ENCODE data around the gene UBAC2. TPM values are rescaled to one million over a fixed set of nuclear protein-coding genes. Genes with fewer than 3 reads are reported as not detected.
"Not testable (repeated sequence)": the region's sequence is repeated elsewhere in the genome, so short reads cannot be mapped to it uniquely, and the experiment has no call there.

UBAC2 gene
- total RNA-seq, 1 donor from 2014 or later, result 33.8 TPM

- no peak for DNase-seq (ENCODE audit: low read depth, low spot score)
These were observed 175.1 kb downstream of the UBAC2 start for GRCh38 chr13:99375738-99376080.

GRCh38 chr13:99376132-99376531 lies 175.5 kb downstream of the UBAC2 start:
- no peak for DNase-seq (ENCODE audit: low read depth, low spot score)

- DNase-seq (ENCODE audit: low read depth, low spot score), result no peak
These were observed 176.3 kb downstream of the UBAC2 start for GRCh38 chr13:99376924-99377323.

- no peak for DNase-seq (ENCODE audit: low read depth, low spot score)
These were observed 177.0 kb downstream of the UBAC2 start for GRCh38 chr13:99377641-99378040.

- DNase-seq (ENCODE audit: low read depth, low spot score), result no peak
These were observed 178.5 kb downstream of the UBAC2 start for GRCh38 chr13:99378985-99379733.

- DNase-seq (ENCODE audit: low read depth, low spot score), result no peak
These were observed 179.5 kb downstream of the UBAC2 start for GRCh38 chr13:99379856-99380801.

- DNase-seq (ENCODE audit: low read depth, low spot score), result no peak
These were observed 180.4 kb downstream of the UBAC2 start for GRCh38 chr13:99380921-99381645.

GRCh38 chr13:99381766-99382165 lies 181.1 kb downstream of the UBAC2 start:
- no peak for DNase-seq (ENCODE audit: low read depth, low spot score)

- DNase-seq (ENCODE audit: low read depth, low spot score), result no peak
These were observed 181.9 kb downstream of the UBAC2 start for GRCh38 chr13:99382428-99383133.

GRCh38 chr13:99383511-99383921 lies 182.9 kb downstream of the UBAC2 start:
- no peak for DNase-seq (ENCODE audit: low read depth, low spot score)

- DNase-seq (ENCODE audit: low read depth, low spot score), result no peak
These were observed 183.3 kb downstream of the UBAC2 start for GRCh38 chr13:99383946-99384345.

GRCh38 chr13:99384468-99384867 lies 183.8 kb downstream of the UBAC2 start:
- DNase-seq (ENCODE audit: low read depth, low spot score), result no peak

GRCh38 chr13:99385161-99385560 lies 184.5 kb downstream of the UBAC2 start:
- no peak for DNase-seq (ENCODE audit: low read depth, low spot score)

- no peak for DNase-seq (ENCODE audit: low read depth, low spot score)
These were observed 185.3 kb downstream of the UBAC2 start for GRCh38 chr13:99385940-99386339.

GRCh38 chr13:99386495-99386894 lies 185.8 kb downstream of the UBAC2 start:
- DNase-seq (ENCODE audit: low read depth, low spot score), result no peak

GRCh38 chr13:99386911-99387788 lies 186.5 kb downstream of the UBAC2 start:
- no peak for DNase-seq (ENCODE audit: low read depth, low spot score)

- DNase-seq (ENCODE audit: low read depth, low spot score), result no peak
These were observed 187.8 kb downstream of the UBAC2 start for GRCh38 chr13:99388334-99388923.

GRCh38 chr13:99389094-99389493 lies 188.4 kb downstream of the UBAC2 start:
- not testable (repeated sequence) for DNase-seq (ENCODE audit: low read depth, low spot score)

GRCh38 chr13:99389520-99390304 lies 189.1 kb downstream of the UBAC2 start:
- DNase-seq (ENCODE audit: low read depth, low spot score), result no peak
